Measurements from ENCODE around the gene OR8B4.
"Not testable (repeated sequence)": the region's sequence is repeated elsewhere in the genome, so short reads cannot be mapped to it uniquely, and the experiment has no call there.

OR8B4 gene, protein sequence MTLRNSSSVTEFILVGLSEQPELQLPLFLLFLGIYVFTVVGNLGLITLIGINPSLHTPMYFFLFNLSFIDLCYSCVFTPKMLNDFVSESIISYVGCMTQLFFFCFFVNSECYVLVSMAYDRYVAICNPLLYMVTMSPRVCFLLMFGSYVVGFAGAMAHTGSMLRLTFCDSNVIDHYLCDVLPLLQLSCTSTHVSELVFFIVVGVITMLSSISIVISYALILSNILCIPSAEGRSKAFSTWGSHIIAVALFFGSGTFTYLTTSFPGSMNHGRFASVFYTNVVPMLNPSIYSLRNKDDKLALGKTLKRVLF

DNA sequence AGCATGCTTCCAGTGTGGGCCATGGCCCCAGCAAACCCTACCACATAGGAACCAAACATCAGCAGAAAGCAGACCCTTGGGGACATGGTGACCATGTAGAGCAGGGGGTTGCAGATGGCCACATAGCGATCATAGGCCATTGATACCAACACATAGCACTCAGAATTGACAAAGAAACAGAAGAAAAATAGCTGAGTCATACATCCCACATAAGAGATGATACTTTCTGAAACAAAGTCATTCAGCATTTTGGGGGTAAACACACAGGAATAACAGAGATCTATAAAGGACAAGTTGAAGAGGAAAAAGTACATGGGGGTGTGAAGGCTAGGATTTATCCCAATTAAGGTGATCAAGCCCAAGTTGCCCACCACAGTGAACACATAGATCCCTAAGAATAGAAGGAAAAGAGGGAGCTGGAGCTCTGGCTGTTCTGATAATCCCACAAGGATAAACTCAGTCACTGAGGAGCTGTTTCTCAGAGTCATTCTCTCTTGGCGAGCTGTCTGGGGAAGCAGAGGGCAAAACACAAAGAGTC lies at the start of gene OR8B4:
OR8B4 (minus strand) TSS at position 488 of the 538 bp plus-strand sequence; CDS start at position 488, 0 bp downstream.
- no peak for DNase-seq (ENCODE audit: low read depth in 2 of 2)

DNA sequence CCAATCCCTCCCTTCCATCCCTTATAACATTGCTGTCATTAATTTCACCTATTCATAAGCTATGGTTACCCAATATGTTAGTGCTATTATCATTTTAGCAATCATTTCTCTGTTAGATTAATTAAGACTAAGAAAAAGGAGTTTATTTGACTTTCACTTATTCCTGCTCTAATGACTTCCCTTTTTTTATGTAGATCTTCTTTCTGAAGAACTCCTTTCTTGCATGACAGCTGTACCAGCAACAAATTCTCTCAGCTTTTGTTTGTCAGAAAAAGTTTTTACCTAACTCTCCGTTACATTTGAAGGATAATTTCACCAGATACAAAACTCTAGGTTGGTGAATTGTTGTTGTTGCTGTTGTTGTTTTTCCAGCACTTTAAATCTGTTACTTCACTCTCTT lies 49.4 kb upstream of the OR8B4 start:
- DNase-seq (ENCODE audit: low read depth in 2 of 2): no peak

DNA sequence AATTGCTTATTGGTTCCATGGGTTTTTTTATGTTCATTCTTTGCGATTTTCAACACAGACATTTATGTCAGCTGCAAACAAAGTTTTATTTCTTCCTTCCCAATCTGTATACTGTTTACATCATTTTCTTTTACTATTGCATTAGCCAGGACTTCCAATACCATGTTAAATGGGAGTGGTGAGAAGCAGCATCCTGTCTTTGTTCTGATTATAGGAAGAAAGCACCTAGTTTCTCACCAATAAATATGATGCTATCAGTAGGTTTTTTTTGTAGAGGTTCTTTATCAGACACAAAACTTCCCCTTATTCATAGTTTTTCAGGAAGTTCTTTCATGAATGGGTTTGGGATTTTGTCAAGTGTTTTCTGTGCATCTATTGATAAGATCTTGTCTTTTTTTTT lies 48.8 kb upstream of the OR8B4 start:
- DNase-seq (ENCODE audit: low read depth in 2 of 2): no peak

DNA sequence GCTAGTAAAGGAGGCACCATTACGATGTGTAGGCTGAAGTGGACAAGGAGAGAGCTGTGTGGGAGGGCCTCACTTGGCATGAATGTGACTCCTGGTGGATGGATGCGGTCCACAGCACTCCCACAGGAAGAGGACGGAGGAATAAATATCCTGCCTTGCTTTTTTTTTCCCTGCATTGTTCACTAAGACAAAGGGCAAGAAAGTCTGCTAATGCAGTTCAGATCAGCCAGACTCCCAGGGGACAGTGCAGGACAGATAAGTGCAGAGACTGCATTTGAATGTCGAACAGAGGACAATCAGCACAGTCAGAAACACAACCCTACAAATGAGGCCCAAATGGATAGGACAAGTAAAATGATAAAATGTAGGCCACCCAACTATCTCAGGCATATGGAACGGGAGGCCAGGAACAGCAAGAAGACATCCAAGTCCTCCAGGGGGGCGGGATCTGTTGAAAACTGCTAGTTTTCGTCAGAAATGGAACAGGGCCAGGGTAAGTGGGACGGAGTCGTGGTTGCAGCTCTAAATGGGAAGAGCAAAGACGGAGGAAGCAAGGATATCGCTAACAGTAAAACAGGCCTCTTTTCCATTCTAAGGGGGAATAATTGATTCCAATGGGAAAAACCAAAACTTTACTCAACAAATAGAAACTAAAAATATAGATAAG lies 46.0 kb upstream of the OR8B4 start:
- no peak for DNase-seq (ENCODE audit: low read depth in 2 of 2)

DNA sequence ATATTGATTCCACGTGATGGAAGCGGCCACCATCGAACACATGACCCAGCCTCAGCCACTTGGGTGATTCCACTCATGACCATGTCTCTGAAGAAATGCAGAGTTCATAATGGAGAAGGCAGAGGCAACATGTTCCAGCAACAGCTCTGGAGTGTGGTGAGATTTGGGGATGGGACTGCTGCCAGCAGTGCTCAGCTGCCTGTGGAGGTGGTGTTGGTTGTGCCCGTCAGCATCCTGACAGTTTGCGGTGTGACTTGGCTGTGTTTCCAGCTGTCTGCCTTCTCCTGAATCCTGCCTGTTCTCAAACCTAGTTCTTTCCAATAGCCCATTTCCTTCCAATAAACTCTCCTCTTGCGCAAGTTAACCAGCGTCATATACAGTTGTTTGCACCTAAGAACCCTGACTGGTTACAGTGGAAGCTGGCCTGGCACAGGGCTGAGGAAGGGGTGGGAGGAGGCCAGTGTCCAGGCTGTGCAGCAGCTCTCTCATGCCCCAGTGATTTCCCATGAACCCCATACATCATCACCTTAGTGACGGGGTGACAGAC lies 42.8 kb upstream of the OR8B4 start:
- DNase-seq (ENCODE audit: low read depth in 2 of 2): no peak

DNA sequence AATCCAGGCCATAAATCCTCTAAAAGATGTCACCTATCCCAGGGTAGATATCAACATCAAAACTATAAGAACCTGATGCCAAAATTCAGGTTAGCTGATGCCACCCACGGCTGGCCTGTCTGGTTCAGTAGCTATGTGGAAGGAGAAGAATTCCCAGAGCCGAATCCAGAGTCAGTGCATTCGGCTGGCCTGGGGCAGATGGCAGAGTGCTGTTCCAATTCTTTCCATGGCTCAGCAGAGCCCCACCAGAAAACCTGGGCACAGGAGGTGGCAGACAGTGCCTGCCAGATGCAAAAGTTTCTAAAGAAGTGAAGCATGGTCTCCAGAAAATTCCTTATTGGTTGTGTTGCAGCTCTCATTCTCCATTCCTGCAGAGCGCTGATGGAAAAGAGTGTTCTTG lies 40.7 kb upstream of the OR8B4 start:
- DNase-seq (ENCODE audit: low read depth in 2 of 2): no peak

DNA sequence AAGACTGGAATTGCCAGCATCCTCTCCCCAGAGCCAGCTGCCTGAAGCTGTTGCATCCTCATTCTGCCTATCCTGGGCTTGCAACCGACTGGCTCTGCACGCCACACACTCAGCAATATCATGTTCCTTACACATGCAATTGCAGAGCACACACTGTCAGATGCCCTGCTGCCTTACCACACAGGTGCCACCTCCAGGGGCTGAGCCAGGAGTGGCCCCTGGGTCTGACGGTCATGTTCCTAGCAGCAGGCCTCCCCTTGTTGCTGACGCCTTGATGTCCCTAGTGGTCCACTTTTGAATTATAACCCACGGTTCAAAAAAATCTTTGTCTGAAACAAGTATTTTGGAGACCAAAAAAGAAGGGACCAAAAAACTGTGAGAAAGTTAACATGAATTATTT lies 39.3 kb upstream of the OR8B4 start:
- no peak for DNase-seq (ENCODE audit: low read depth in 2 of 2)

DNA sequence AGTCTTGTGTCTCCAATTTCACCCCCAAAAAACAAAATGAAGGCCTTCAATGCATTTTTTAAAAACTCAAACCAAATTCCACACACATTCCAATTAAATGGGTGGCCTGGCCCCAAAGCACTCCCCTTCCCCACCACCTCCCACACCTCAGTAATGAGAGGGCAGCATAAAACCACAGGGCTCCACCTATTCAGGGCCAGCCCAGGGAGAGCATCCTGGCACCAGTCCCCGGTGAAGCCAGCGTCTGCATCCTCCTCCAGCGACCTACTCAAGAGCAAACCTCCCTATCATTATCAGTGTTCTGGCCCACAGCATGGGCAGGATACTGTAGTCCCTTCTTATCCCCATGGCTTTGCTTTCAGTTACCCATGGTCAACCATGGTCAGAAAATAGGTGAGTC lies 38.7 kb upstream of the OR8B4 start:
- no peak for DNase-seq (ENCODE audit: low read depth in 2 of 2)

DNA sequence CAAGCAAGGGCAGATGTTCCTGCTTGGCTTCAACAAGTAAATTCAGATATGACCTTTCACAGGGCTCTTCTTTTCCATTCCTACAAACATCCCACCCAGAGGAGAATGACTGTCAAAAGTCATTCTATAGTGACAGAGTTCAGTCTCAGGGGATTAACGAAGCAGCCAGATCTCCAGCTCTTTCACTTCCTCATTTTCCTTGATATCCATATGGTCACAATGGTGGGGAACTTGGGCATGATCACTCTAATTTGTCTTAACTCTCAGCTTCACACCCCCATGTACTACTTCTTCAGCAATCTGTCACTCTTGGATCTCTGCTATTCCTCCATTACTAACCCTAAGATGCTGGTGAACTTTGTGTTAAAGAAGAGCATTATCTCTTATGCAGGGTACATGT lies 35.8 kb upstream of the OR8B4 start:
- DNase-seq (ENCODE audit: low read depth in 2 of 2): no peak

DNA sequence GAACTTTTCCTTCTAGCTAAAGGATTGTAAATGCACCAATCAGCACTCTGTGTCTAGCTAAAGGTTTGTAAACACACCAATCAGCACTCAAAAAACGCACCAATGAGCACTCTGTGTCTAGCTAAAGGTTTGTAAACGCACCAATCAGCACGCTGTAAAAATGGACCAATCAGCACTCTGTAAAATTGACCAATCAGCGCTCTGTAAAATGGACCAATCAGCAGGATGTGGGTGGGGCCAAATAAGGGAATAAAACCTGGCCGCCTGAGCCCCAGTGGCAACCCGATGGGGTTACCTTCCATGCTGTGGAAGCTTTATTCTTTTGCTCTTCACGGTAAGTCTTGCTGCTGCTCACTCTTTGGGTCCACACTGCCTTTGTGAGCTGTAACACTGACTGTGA lies 34.7 kb upstream of the OR8B4 start:
- DNase-seq (ENCODE audit: low read depth in 2 of 2): not testable (repeated sequence)

DNA sequence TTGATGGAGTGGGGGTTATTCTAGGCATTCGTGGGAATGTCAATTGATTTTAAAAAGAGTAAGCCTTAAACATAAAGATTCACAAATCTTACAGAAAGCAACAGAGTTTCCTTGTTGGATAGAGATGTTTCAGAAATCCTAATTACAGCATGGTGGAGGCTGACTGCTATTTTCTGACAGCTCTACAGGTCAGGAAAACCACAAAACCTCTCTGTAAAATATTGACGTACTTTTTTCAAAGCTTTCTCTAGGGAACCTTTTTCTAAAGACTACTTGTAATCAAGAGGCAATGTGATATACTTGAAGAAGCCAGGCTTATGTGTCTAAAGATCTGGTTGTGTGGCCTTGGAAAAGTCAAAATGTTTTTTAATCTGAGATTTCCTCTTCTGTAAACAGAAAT lies 29.9 kb upstream of the OR8B4 start:
- DNase-seq (ENCODE audit: low read depth in 2 of 2): no peak

DNA sequence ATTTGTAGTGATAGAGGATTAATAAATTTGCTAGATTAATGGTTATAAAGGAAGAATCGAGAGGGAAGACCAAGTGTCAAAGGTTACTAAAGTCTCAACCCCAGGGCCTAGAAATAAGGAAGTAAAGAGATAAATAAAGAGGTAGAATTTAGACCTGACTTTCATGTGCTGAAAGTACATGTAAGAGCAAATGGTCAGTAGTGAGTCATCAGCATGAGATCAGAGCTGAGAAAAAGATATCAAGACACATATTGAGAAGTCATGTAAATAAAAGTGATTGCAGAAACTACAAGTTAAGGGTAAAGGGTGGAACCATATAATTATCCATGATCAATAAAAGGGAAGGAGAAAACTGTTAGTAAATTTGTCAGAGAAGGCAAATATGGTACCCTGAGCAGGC lies 22.2 kb upstream of the OR8B4 start:
- no peak for DNase-seq (ENCODE audit: low read depth in 2 of 2)

DNA sequence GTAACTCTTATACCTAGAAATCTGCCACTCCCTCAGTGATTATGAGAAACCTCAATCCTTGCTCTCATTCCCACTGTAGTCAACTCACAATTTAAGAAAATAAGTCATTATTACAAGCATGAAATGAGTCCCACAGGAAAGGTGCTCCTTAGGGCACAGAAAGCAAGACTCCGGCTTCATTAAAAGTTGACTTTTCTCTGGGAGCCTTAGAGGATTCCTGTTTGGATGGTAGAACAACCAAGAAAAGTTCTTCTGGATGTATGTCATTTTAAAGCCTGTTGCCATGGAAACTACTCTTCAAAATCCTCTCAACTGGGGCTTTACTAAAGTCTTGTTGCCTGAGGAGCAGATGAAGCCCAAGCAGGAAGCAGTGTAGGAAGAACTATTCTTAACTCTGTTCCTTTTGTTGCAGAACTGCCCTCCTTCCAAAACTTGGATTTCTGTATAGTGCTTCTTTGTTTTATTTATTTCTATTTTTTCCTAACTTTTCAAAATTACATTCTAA lies 21.0 kb upstream of the OR8B4 start, which contains the start of gene OR8B8:
OR8B8 (minus strand) TSS at position 51 of the 505 bp plus-strand sequence. CDS start 4,611 bp downstream, outside the sequence.
- DNase-seq (ENCODE audit: low read depth in 2 of 2): no peak

DNA sequence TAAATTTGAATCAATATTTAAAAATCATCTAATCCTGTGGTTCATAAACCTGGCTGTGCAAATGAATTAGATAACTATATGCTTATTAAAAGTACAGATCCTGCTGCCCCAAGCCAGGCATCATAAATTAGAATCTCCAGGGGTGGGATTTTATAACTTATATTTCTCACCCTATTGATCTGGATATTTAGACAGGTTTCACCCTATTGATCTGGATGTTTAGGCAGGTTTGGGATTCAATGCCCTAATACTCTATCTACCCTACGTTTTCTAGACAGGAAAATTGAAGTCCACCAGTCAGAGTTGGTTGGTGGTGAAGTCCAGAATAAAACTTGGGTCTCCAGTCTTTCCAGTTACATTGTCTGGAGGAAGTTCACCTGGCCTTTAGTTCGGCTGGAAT lies 18.2 kb upstream of the OR8B4 start:
- DNase-seq (ENCODE audit: low read depth in 2 of 2): no peak

DNA sequence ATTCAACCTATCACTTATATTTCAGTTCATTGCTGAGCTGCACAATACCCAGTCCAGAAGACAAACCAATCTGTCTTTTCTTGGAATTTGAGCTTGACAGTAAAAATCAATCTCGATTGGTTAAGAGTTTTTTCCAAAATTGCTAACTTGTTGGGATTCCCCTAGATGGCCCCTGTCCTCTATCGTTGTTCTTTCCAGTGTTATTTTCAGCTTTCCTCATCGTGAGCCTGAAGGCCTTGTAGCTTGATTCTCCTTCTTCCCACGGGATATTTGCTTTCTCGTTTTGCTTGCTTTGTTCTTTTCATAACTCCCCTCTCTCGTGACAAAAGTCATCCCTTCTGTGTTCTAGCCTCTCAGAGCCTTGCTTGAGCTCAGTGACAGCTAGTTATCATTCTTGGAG lies 17.8 kb upstream of the OR8B4 start:
- no peak for DNase-seq (ENCODE audit: low read depth in 2 of 2)

DNA sequence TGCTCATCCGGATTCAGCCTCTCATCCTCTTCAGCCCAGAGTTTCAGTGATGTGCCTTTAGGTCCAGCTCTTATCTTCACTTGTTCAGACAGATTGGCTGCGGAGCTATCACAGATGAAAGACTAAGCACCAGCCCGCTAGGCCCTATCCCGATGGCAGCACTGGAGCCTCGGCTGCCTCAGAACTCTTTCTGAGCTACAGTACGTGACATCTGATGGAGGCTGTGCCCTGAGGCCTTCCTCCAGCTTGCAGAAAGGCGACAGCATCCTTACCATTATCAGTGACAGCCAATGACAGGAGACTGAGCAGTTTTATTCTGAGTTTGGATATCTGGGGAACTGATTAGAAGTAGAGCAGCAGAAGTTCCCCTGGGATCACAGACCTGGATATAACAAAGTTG lies 16.8 kb upstream of the OR8B4 start:
- DNase-seq (ENCODE audit: low read depth in 2 of 2): no peak

DNA sequence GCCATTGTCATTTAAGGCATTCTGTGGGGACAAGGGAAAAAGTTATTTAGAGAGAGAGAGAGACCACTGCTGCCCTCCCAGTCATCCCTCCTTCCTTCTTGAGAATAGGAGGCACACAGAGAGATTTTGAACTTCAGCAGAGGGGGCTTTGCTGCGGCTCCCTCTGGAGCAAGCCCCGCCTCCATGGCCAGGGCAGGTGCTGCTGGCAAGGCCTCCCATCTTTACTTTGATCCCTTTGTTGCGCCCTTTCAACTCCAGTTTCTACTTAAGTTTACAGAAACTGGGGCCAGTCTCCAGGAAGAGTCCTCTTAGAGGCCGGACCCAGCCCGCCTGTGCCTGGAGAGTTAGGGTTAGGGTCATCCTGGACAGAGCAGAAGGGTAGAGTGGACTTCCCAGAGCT lies 16.4 kb upstream of the OR8B4 start:
- no peak for DNase-seq (ENCODE audit: low read depth in 2 of 2)

DNA sequence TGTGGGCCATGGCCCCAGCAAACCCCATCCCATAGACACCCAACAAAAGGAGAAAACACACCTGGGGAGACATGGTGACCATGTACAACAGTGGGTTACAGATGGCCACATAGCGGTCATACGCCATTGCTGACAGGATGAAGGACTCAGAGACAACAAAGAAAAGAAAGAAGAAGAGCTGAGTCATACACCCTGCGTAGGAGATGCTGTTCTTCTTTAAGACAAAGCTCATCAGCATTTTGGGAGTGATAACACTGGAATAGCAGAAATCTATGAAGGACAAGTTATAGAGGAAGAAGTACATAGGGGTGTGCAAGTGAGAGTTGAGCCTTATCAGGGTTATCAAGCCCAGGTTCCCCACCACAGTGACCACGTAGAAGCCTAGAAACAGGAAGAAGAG lies 15.9 kb upstream of the OR8B4 start:
- no peak for DNase-seq (ENCODE audit: low read depth in 2 of 2)

DNA sequence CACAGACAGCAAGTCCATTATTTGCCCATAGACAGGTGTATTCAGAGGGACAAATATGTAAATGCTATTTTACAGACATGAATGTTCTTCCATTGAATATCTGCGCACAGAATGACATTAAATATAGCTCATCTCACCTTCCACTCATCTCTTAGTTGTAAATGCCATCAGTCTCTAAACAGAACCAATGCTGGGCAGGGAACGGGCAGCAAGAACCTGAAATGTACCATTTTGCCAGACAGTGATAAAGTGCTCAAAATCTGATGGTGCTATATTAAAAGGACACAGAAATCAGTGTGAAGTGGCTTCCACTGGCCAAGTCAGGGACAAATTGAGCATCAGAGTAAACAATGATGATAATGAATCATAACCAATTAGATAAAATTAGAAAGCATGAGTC lies 10.0 kb upstream of the OR8B4 start:
- no peak for DNase-seq (ENCODE audit: low read depth in 2 of 2)

DNA sequence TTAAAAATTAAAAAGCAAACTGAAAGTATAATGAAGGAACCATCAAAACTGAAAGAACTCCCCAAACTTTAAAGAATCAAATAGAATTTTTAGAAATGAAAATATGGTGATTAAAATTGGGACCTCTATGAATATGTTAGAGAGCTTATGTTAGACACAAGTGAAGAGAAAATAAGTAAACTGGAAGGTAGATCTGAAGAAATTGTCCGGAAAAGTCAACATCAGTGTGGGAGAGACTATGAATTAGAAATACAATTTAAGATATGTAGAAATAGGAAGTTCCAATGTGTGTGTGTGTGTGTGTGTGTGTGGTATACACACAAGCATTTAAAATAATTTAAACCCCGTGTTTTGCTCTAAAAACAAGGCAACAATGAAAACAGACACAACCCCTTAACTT lies 4.9 kb upstream of the OR8B4 start:
- DNase-seq (ENCODE audit: low read depth in 2 of 2): no peak

DNA sequence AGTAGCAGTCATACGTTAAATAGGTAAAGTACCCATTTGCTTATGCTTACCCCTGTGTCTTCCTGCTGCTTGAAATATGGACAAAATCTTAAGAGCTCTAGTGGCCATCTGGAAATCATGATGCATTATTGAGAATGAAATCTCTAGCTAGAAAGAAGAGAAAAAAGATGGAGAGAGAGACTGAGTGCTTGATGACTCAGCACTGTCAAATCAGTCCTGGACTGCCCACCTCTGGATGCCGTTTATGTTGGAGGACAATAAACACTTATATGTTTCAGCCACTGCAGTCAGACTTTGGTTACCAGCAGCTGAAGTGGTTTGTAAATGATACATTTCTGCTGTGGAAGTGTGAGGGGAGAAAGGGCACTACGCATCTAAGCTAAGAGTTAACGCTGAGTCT lies 3.6 kb downstream of the OR8B4 start:
- DNase-seq (ENCODE audit: low read depth in 2 of 2): no peak

DNA sequence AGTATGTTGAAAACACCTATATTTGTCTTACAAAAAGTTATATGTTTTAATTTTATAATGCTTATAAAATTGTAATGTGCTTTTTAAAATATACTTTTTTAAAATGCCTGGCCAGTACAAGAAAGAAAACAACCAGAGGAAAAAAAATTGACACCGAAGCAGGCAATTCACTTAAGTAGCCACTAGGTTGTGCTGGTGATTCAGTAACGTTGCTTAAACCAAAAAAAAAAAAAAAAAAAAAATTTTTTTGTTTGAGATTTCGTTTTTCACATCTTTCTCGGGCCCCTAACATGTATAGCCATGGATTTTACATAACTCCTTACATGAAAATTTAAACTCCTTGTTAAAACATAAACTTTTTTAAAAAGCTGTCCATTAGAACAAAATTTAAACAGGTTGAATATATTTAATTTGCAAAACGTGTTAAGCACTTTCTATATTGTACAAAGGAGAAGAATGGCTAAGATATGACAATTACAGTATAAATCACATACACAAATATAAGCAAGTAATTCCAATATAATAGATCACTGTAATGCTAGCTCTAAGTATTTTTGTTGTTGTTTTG lies 9.2 kb downstream of the OR8B4 start:
- no peak for DNase-seq (ENCODE audit: low read depth in 2 of 2)

Measured in stimulated activated CD4-positive, alpha-beta T cell treated with anti-CD3 and anti-CD28 coated beads, Interleukin-1b, Interleukin-23, amount 100 ng/mL, for 4 hours (primary cell).